Muscle of arm (tissue), 12 donors: ENCODE data around the gene LARGE1. TPM values are rescaled to one million over a fixed set of nuclear protein-coding genes. Genes with fewer than 3 reads are reported as not detected.
A peak's percentile ranks its signal among the peaks of the same experiment; 100 is the strongest.

Experiments
- DNase-seq: peaks from one replicate; pipeline ENCODE4 v3.0.0-alpha.2; 2013
- polyA plus RNA-seq, 12 donors: library from polyadenylated mRNA; unstranded; fragments of 120-200 nt; gene quantifications; one replicate each; pipeline ENCODE4 v1.2.1, GENCODE V29; 2013; ENCODE audit not compliant: insufficient read length in 12 of 12

LARGE1 gene
- polyA plus RNA-seq, 12 donors, result 9.2 to 14.1 (median 10.9) TPM; not detected in 1

- no peak for DNase-seq
These were observed 94.5 kb downstream of the LARGE1 start for GRCh38 chr22:33825761-33826160.

GRCh38 chr22:33823552-33823951 lies 96.7 kb downstream of the LARGE1 start:
- DNase-seq, result no peak

- no peak for DNase-seq
These were observed 99.0 kb downstream of the LARGE1 start for GRCh38 chr22:33821290-33821689.

GRCh38 chr22:33819743-33820142 lies 100.5 kb downstream of the LARGE1 start:
- DNase-seq, result no peak

- no peak for DNase-seq
These were observed 102.7 kb downstream of the LARGE1 start for GRCh38 chr22:33817512-33818127.

GRCh38 chr22:33812360-33812977 lies 107.8 kb downstream of the LARGE1 start:
- no peak for DNase-seq

- DNase-seq, result peak; percentile 94
These were observed 108.6 kb downstream of the LARGE1 start for GRCh38 chr22:33811686-33812085.

- DNase-seq, result no peak
These were observed 109.1 kb downstream of the LARGE1 start for GRCh38 chr22:33811208-33811607.

- DNase-seq, result no peak
These were observed 112.8 kb downstream of the LARGE1 start for GRCh38 chr22:33807470-33807869.

- DNase-seq, result no peak
These were observed 114.1 kb downstream of the LARGE1 start for GRCh38 chr22:33806191-33806590.

- DNase-seq, result no peak
These were observed 116.6 kb downstream of the LARGE1 start for GRCh38 chr22:33803371-33804282.

GRCh38 chr22:33798401-33798800 lies 121.9 kb downstream of the LARGE1 start:
- no peak for DNase-seq

- no peak for DNase-seq
These were observed 123.8 kb downstream of the LARGE1 start for GRCh38 chr22:33796494-33796893.

- no peak for DNase-seq
These were observed 126.8 kb downstream of the LARGE1 start for GRCh38 chr22:33793475-33793874.

GRCh38 chr22:33792832-33793231 lies 127.4 kb downstream of the LARGE1 start:
- DNase-seq, result no peak

- no peak for DNase-seq
These were observed 130.5 kb downstream of the LARGE1 start for GRCh38 chr22:33789690-33790253.

GRCh38 chr22:33788927-33789326 lies 131.3 kb downstream of the LARGE1 start:
- DNase-seq, result no peak

- DNase-seq, result no peak
These were observed 132.4 kb downstream of the LARGE1 start for GRCh38 chr22:33787645-33788456.

GRCh38 chr22:33786149-33786548 lies 134.1 kb downstream of the LARGE1 start:
- no peak for DNase-seq

- no peak for DNase-seq
These were observed 134.8 kb downstream of the LARGE1 start for GRCh38 chr22:33785283-33785968.

- DNase-seq, result peak; percentile 43
These were observed 138.9 kb downstream of the LARGE1 start for GRCh38 chr22:33781411-33781810.
